Rectal smooth muscle tissue (tissue), 1 donor: ENCODE measurements around the gene SHISA3.

Experiments used
- H3K27ac ChIP-seq: one replicate; pipeline ENCODE4 v1.7.0; 2013; ENCODE audit warnings: low read depth, low read length, inconsistent platforms
- H3K27me3 ChIP-seq: one replicate; pipeline ENCODE4 v1.7.0; 2013; ENCODE audit warnings: low read length; ENCODE audit not compliant: control insufficient read depth, insufficient read depth
- H3K36me3 ChIP-seq: one replicate; pipeline ENCODE4 v1.7.0; 2013; ENCODE audit warnings: low read length; ENCODE audit not compliant: control insufficient read depth, insufficient read depth
- H3K4me1 ChIP-seq: one replicate; pipeline ENCODE4 v1.7.0; 2013; ENCODE audit warnings: low read length; ENCODE audit not compliant: control insufficient read depth, insufficient read depth
- H3K4me3 ChIP-seq: one replicate; pipeline ENCODE4 v1.7.0; 2013; ENCODE audit warnings: low read length
- H3K9ac ChIP-seq: one replicate; pipeline ENCODE4 v1.7.0; 2013; ENCODE audit warnings: low read length

The SHISA3 gene

GRCh38 chr4:42396752-42397634 is at the start of gene SHISA3:
Gene SHISA3, plus strand, starts transcription at chr4:42397488. Its CDS starts 569 bp downstream, at chr4:42398057.
- no peak within 1 kb of the TSS for H3K27ac ChIP-seq
- H3K4me1 ChIP-seq, result no peaks in the 10 kb centered on the region
- H3K9ac ChIP-seq, result no peak within 1 kb of the TSS
- H3K36me3 ChIP-seq, result no peaks in the 10 kb centered on the region
- H3K27me3 ChIP-seq, result peaks cover 13% of the 10 kb centered on the region
- peak within 1 kb of the TSS; percentile 64 for H3K4me3 ChIP-seq

GRCh38 chr4:42348247-42348646 is 49.0 kb upstream of the SHISA3 start:
- no peaks in the 10 kb centered on the region for H3K27me3 ChIP-seq
- no peak overlapping the region for H3K4me3 ChIP-seq
- no peaks in the 10 kb centered on the region for H3K36me3 ChIP-seq
- H3K27ac ChIP-seq, result no peak overlapping the region
- H3K4me1 ChIP-seq, result no peaks in the 10 kb centered on the region
- no peak overlapping the region for H3K9ac ChIP-seq

DNA sequence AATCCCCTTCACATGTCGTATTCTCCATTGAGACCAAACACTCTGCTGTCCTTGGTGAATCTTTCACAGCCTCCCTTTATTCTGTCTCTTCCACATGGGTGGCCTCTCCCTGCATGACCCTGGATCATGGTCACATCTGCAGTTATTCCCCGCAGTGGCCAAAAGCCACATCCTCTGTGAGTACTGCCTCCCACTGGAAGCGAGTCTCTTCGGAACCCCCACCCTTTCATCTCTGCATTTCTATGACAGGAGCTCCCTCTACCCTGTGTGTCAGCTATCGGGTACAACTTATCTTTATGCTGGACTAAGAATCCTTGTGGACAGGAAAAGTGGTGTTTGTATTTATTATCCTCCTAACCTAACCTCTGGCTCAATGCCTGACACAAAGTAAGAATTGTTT is 48.6 kb upstream of the SHISA3 start:
- Histone ChIP-seq H3K36me3 (no peaks in the 10 kb centered on the region), H3K27ac (no peak overlapping the region), H3K4me3 (no peak overlapping the region), H3K27me3 (no peaks in the 10 kb centered on the region), H3K4me1 (no peaks in the 10 kb centered on the region), H3K9ac (no peak overlapping the region)

DNA sequence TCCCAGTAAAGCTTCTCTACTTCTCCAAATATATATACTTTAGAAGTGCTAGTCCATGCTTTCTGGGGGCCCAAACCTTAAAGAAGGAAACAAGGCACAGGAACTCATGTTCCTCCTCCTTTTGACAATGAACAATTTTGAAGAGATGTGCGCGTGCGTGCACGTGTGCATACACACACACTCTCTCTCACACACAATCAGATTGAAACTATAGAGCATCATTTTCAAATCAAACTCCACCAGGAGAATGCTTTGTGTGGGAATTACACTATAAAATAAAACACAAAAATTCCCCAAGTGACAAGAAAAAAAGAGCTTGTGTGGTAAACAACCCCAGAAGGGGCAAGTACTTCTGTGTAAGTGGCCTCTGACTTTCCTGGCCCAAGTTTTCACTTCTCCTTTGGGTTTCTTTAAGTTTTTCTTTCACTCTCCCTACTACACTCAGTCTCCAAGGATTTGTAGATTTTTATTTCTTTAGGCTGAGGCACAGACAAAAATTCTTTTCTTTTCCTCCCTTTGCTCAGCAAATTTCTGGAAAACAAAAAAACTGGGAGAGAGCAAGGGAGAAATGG is 46.6 kb upstream of the SHISA3 start:
- Histone ChIP-seq H3K4me3 (no peak overlapping the region), H3K9ac (no peak overlapping the region), H3K27ac (no peak overlapping the region), H3K36me3 (no peaks in the 10 kb centered on the region), H3K4me1 (no peaks in the 10 kb centered on the region), H3K27me3 (no peaks in the 10 kb centered on the region)

DNA sequence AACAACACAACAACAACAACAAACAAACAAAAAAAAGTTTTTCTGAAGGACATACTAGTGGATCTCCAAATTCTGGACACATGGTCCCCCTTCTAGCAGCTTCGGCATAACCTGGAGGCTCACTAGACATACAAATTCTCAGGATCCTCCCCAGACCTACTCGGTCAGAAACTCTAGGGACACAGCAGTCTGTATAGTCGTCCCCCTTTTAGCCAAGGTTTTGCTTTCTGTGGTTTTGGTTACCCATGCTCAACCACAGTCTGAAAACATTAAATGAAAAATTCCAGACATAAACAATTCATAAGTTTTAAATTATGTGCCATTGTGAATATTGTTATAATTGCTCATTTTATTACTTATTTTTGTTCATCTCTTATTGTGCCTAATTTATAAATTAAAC is 45.2 kb upstream of the SHISA3 start:
- Histone ChIP-seq H3K9ac (no peak overlapping the region), H3K36me3 (no peaks in the 10 kb centered on the region), H3K4me3 (no peak overlapping the region), H3K27me3 (no peaks in the 10 kb centered on the region), H3K4me1 (no peaks in the 10 kb centered on the region), H3K27ac (no peak overlapping the region)

DNA sequence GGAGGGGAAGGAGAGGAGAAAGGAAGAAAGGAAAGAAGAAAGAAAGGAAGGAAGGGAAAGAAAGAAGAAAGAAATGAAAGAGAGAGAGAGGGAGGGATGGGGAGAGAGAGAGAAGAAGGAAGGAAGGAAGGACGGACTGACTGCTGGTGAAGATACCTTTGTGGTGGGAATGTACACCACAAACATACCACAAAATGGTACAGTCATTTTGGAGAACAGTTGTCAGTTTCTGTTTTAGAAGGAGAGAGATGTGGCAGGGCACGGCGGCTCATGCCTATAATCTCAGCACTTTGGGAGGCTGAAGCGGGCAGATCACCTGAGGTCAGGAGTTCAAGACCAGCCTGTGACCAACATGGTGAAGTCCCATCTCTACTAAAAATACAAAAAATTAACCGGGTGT is 40.0 kb upstream of the SHISA3 start:
- no peak overlapping the region for H3K27ac ChIP-seq
- H3K4me3 ChIP-seq, result no peak overlapping the region
- peaks cover 4% of the 10 kb centered on the region for H3K4me1 ChIP-seq
- no peaks in the 10 kb centered on the region for H3K27me3 ChIP-seq
- H3K36me3 ChIP-seq, result no peaks in the 10 kb centered on the region
- no peak overlapping the region for H3K9ac ChIP-seq

- Histone ChIP-seq H3K4me1 (peaks cover 4% of the 10 kb centered on the region), H3K9ac (no peak overlapping the region), H3K27me3 (no peaks in the 10 kb centered on the region), H3K27ac (no peak overlapping the region), H3K4me3 (no peak overlapping the region), H3K36me3 (no peaks in the 10 kb centered on the region)
These were observed 37.6 kb upstream of the SHISA3 start for GRCh38 chr4:42359711-42360110.

DNA sequence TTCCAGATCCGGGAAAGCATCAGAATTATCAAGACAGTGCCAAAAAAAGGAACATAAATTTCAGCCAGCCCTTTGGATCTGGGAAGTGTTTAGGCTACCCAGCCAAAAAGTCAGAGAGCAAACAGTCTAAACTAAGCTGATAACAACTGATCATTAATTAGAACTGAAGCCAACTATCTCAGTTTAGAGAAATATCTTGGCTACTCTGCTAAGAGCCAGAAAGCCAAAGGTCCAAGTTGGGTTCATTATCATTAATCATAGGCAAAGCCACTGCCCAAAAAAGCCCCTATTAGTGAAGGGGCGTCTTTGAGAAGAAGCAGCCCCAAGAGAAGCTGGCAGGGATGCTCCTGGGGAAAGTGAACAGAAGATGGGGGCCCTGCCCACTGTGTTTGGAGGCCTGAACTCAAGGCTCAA is 37.0 kb upstream of the SHISA3 start:
- Histone ChIP-seq H3K4me3 (no peak overlapping the region), H3K36me3 (no peaks in the 10 kb centered on the region), H3K27ac (no peak overlapping the region), H3K9ac (no peak overlapping the region), H3K4me1 (peaks cover 4% of the 10 kb centered on the region), H3K27me3 (no peaks in the 10 kb centered on the region)

DNA sequence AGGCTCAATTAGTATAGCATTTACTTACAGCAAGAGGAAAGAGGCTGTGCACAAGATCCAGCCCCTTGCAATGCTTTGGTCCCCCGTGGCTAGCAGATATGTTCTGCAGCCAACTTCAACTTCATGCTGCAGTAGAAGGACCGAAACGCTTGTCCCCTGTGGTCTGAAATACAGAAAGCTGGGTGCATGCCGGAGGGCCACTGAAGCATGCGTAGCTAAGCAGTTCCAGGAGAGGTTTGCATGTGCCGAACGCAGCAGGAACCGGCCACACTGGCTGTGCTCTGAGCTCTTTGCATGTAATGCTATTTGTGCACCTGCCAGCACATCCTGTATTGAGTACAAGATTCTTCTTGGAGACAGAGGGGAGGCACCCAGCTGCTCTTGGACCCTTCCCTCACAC is 35.8 kb upstream of the SHISA3 start:
- H3K27me3 ChIP-seq, result no peaks in the 10 kb centered on the region
- H3K36me3 ChIP-seq, result no peaks in the 10 kb centered on the region
- H3K27ac ChIP-seq, result no peak overlapping the region
- H3K4me1 ChIP-seq, result peaks cover 4% of the 10 kb centered on the region
- no peak overlapping the region for H3K9ac ChIP-seq
- H3K4me3 ChIP-seq, result no peak overlapping the region

- Histone ChIP-seq H3K36me3 (no peaks in the 10 kb centered on the region), H3K4me1 (peaks cover 4% of the 10 kb centered on the region), H3K9ac (no peak overlapping the region), H3K27ac (no peak overlapping the region), H3K27me3 (no peaks in the 10 kb centered on the region), H3K4me3 (no peak overlapping the region)
These were observed 34.7 kb upstream of the SHISA3 start for GRCh38 chr4:42362591-42362990.

- Histone ChIP-seq H3K4me1 (peaks cover 4% of the 10 kb centered on the region), H3K27me3 (no peaks in the 10 kb centered on the region), H3K36me3 (no peaks in the 10 kb centered on the region), H3K4me3 (no peak overlapping the region), H3K9ac (no peak overlapping the region), H3K27ac (no peak overlapping the region)
These were observed 33.7 kb upstream of the SHISA3 start for GRCh38 chr4:42363614-42364013.

GRCh38 chr4:42364266-42365053 is 32.8 kb upstream of the SHISA3 start:
- H3K4me1 ChIP-seq, result peaks cover 4% of the 10 kb centered on the region

More at GRCh38 chr4:42364266-42365053, 32.8 kb upstream of the SHISA3 start:
- Histone ChIP-seq H3K27ac (no peak overlapping the region), H3K4me3 (no peak overlapping the region), H3K36me3 (no peaks in the 10 kb centered on the region), H3K9ac (no peak overlapping the region), H3K27me3 (no peaks in the 10 kb centered on the region)
